Measurements from ENCODE around the gene TSPEAR. TPM values are rescaled to one million over a fixed set of nuclear protein-coding genes. Genes with fewer than 3 reads are reported as not detected.
"Not testable (repeated sequence)": the region's sequence is repeated elsewhere in the genome, so short reads cannot be mapped to it uniquely, and the experiment has no call there.

TSPEAR gene
- total RNA-seq, 4 donors from 2014 or later, result not detected

- no peak for TF ChIP-seq CTCF (IDR thresholded peaks at IDR 0.05; ENCODE audit: low read depth)
These were observed 108.1 kb downstream of the TSPEAR start for GRCh38 chr21:44603109-44603875.

- no peak for TF ChIP-seq CTCF (IDR thresholded peaks at IDR 0.05; ENCODE audit: low read depth)
These were observed 108.9 kb downstream of the TSPEAR start for GRCh38 chr21:44602463-44602850.

GRCh38 chr21:44601596-44602462 lies 109.5 kb downstream of the TSPEAR start:
- no peak for TF ChIP-seq CTCF (IDR thresholded peaks at IDR 0.05; ENCODE audit: low read depth)

- not testable (repeated sequence) for TF ChIP-seq CTCF (IDR thresholded peaks at IDR 0.05; ENCODE audit: low read depth)
These were observed 111.0 kb downstream of the TSPEAR start, which contains the start of gene KRTAP10-7 for GRCh38 chr21:44600118-44600978. Gene KRTAP10-7 (plus strand): TSS chr21:44600597. CDS start chr21:44600622, 25 bp downstream.

- no peak for TF ChIP-seq CTCF (IDR thresholded peaks at IDR 0.05; ENCODE audit: low read depth)
These were observed 111.9 kb downstream of the TSPEAR start for GRCh38 chr21:44599264-44600029.

GRCh38 chr21:44598061-44598460 lies 113.3 kb downstream of the TSPEAR start:
- no peak for TF ChIP-seq CTCF (IDR thresholded peaks at IDR 0.05; ENCODE audit: low read depth)

All from subcutaneous adipose tissue (tissue), 4 donors.